GM19455 (cell line): ENCODE data around the gene SH2D4B.
A peak's percentile ranks its signal among the peaks of the same experiment; 100 is the strongest.

Experiments used
- ATAC-seq: cut with Tn5 transposase; IDR thresholded peaks from one replicate; pipeline ENCODE4 v1.9.1; 2021; ENCODE audit not compliant: unreplicated experiment

SH2D4B gene

GRCh38 chr10:80622153-80622552 lies 84.5 kb downstream of the SH2D4B start:
- ATAC-seq = no peak

DNA sequence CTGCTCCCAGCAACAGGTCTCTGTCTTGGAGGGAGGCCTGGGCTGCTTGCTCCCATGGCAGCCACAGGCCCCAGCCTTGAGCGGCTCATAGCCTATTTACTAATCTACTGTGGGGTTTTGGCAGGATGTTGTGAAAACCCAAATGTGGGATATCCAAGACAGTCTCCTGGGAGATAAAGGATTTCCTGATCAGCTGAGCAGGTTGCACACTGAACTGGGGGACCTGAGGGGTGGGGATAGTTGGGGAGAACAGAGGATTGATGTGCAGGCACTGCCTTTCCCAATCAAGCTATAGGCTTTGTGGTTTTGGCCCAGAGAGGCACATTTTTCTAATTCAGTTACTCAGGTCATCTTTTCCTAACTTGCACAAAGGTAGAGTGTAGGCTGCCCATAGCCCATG lies 92.6 kb downstream of the SH2D4B start:
- no peak for ATAC-seq

DNA sequence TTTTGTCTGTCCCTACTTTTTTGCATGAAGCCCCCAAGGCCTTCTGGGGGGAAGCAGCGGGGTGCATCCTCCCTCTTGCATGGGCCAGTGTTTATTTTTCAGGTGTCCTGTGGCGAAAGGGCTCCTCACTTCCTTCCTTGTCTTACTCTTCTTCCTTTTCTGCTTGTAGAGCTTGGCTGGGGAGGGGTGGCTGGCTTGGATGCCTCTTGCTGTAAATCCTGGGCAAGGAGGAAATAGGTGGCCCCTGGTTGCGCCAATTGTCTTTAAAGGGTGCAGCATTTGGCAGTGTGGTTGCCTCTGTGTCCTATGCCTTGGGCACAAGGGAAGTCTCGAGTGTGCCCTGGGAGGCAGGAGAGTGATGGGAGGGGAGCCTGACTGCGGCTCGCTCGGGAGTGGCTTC lies 95.0 kb downstream of the SH2D4B start:
- no peak for ATAC-seq

DNA sequence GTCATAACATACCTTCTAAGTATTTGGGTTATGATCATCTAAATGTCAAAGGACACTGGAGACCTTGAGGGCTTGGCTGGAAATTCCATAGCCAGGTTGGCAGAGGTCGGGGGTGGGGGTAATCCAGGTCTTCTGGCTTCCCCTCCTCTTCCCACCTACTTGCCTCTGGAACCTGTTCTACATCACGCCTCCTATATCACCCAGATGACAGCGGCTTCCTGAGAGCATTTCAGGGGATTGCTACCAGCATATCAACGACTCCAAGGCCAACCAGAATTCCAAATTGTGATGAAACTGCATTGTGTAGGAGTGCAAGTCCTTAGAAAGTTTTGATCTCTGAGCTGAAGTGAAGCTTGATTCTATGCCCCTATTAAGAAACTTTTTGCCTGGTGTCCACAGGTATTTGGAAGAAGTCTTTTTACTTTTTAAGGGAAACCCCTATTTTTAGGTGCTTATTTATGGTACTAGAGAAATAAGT lies 95.7 kb downstream of the SH2D4B start:
- no peak for ATAC-seq

GRCh38 chr10:80633910-80634309 lies 96.2 kb downstream of the SH2D4B start:
- ATAC-seq = no peak

- ATAC-seq = no peak
Measured at GRCh38 chr10:80642661-80643060, 105.0 kb downstream of the SH2D4B start.

DNA sequence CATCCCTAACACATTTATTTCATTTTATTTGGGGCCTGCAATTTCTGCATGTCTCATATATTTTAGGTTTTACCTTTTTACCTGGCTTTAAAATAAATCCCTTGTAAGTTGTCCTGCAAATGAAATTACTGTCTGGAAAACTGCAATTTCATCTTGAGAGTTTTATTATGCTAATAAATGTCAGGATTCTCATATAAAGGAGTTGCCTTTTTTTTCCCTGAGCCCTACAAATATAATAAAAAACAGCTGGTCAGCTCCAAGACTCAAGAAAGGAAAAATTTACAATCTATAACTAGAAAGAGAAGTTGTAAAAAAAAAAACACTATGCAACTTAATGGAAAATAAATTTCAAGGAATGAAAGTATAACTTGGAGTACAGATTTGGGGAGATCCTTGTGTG lies 108.7 kb downstream of the SH2D4B start:
- no peak for ATAC-seq

- ATAC-seq = no peak
Measured at GRCh38 chr10:80647173-80647833, 109.6 kb downstream of the SH2D4B start.

- no peak for ATAC-seq
Measured at GRCh38 chr10:80648106-80648505, 110.4 kb downstream of the SH2D4B start.

DNA sequence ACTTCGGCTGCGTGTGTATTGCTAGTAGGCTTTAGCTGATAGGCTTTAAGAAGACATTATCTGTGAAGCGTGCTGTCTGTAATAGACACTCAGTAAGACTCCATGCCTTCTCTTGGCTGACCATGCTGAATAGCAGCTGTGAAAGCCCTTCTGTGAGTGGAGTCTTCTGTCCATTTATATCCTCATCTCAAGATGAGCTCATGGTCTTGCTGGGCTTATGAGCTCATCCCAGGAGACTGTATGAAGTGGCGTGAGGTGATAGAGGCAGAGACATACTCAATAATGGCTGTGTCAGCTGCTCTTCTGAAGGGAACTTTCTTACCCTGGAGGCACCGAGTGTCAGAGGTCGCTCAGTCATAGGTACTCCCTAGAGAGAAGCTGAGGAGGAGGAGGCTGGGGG lies 111.5 kb downstream of the SH2D4B start:
- no peak for ATAC-seq

DNA sequence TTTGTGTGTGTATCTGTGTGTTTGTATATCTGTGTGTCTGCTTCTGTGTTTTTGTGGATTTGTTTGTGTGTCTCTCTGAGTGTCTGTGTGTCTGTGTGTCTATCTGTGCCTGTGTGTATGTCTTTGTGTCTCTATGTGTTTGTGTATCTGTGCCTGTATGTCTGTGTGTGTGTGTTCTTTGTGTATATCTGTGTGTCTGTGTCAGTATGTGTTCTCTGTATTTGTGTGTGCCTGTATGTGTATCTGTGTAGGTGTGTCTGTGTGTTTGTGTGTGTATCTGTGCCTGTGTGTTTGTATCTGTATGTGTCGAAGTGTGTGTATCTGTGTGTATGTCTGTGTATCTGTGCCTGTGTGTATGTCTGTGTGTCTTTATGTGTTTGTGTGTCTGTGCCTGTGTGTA lies 118.2 kb downstream of the SH2D4B start:
- ATAC-seq = no peak

DNA sequence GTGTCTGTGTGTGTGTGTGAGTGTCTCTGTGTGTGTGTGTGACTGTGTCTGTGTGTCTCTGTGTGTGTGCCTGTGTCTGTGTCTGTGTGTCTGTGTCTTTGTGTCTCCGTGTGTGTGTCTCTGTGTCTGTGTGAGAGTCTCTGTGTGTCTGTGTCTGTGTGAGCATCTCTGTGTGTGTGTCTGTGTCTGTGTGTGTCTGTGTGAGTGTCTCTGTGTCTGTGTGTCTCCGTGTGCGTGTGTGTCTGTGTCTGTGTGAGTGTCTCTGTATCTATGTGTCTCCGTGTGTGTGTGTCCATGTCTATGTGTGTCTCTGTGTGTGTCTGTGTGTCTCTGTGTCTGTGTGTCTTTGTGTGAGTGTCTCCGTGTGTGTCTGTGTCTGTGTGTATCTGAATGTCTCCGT lies 120.4 kb downstream of the SH2D4B start:
- no peak for ATAC-seq

GRCh38 chr10:80659289-80659688 lies 121.6 kb downstream of the SH2D4B start:
- ATAC-seq = no peak

- no peak for ATAC-seq
Measured at GRCh38 chr10:80660266-80660665, 122.6 kb downstream of the SH2D4B start.

DNA sequence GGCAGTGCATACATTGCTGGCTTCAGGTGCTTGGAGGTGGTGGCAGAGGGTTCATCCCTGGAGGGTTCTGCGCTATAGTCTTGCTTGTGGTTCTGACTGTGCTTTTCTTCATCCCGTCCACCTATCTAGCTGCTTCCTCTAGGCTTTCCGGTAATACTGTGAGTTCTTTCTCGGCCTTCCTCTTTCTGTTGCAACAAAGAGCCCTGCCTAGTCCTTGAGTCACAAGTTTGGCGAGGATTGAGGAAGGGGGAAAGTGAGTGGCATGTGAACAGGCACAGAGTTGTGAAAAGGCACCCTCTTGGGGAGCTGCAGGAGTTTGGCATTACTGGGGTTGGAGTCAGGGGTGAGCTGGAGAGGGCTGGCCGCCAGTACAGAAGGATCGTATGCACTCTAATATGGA lies 123.0 kb downstream of the SH2D4B start:
- ATAC-seq = no peak

DNA sequence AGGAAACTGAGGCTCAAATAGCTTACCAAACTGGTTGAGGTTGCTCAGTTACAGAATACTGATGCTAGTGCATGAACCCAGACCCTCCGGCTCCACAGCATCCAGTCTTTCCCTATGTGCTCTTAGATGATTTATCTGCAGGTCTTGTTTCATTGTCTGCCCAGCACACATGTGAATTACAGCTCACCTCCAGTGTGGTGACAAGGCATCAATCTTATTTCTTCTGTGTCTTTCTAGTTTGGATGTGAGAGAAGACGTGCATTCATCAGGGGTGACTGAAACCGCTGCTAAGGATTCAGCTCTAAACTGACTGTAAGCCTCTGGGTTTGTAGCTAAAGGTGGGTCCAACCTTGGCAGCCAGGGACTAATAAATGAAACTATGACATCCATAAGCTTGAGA lies 123.8 kb downstream of the SH2D4B start:
- ATAC-seq = no peak

DNA sequence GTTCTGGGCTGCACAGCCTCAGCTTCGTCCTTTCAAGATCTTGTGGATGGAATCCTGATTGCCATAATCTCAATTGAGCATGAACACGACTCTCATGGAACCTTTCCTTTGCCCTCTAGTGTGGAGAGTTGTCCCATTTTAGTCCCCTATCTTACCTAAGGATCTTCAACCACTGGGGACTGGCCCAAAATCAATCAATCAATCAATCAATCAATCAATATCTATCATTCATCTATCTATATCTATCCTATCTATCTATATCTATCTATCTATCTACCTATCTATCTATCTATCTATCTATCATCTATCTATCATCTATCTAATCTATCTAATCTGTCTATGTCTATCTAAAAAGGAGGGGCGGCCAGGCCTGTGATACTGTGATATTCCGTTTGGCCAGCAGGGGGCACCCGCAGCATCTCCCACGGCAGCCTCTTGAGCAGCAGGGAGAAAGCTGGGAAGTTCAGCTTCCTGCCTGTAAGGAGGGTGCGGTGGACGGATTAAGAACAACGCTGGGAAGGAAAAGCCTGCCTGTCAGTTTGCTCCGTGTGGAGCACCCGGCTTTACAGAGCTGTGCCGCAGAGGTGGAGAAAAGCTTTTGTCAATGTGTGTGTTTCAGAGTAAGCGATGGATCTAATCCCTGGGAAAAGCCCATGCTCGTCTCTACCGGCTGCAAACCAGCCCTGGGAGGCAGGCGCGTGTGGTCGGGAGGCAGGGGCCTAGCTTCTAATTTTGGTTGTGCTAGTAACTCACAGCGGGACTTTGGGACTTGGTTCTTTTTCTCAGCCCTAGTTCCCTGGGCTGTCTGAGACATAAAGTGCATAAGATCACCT lies 124.9 kb downstream of the SH2D4B start:
- peak; percentile 72 for ATAC-seq

DNA sequence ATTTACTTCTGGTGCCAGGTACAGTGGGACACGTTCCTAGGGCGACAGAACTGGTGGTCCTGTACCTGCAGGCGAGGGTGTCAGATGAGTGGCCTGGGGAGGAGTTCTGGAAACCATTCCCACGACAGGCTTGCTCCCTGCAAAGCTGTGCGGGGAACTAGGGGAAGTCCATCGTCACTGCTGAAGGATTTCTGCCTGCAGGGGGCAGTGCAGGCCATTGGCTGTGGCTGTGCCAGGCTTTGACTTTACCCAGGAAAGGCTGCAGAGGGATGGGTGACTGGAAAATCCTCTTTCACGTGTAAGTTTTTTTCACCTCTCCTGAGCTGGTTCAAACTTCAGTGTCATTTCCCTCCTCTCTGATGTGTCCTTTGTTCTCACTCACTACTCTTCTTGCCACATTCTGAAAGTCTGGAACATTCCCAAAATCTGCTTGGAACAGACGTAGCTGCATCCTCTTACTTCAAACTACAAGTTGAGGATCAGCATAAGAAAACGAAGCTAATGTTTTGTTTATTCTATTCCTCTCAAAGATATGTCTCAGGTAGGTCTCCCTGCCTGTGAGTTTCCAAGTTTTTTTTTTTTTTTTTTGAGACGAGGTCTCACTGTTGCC lies 126.5 kb downstream of the SH2D4B start:
- peak; percentile 65 for ATAC-seq

- ATAC-seq = no peak
Measured at GRCh38 chr10:80669485-80669884, 131.8 kb downstream of the SH2D4B start.

- no peak for ATAC-seq
Measured at GRCh38 chr10:80670774-80671173, 133.1 kb downstream of the SH2D4B start.

DNA sequence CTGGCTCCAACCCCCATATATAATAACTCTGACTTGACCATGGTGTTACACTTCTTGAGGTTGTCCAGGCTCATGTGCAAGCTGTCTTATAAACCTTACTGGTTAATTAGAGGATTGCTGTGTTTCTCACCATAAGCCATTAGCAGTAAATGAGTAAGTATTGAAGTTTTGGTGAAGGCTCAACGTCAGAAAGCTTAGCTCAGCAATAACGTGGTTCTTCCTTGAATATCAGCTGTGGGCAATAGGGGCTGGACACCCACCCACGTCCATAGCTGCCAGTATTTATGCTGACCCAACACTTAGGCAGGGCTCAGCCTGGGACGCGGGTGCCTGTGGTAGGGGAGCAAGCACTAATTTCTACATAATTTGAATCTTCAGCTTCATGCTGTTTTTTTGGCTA lies 134.1 kb downstream of the SH2D4B start:
- no peak for ATAC-seq

- ATAC-seq = no peak
Measured at GRCh38 chr10:80672613-80673012, 134.9 kb downstream of the SH2D4B start.
